Measurements from ENCODE around the gene ACBD5.
"Not testable (repeated sequence)": the region's sequence is repeated elsewhere in the genome, so short reads cannot be mapped to it uniquely, and the experiment has no call there.

ACBD5 gene

GRCh38 chr10:27237531-27237930 is 3.1 kb downstream of the ACBD5 start:
- not testable (repeated sequence) for H3K27ac ChIP-seq (ENCODE audit: low read depth, low read length); H3K9me3 ChIP-seq (ENCODE audit: insufficient read depth, low read depth, low read length); H2AFZ ChIP-seq (ENCODE audit: insufficient read depth, low read length, poor library complexity); H3K14ac ChIP-seq (ENCODE audit: low read length); H2BK120ac ChIP-seq (ENCODE audit: insufficient read depth, low read length, poor library complexity); H3K4me1 ChIP-seq (ENCODE audit: control insufficient read depth in 1 of 2, insufficient read depth in 2 of 2, low read length in 2 of 2); H2BK5ac ChIP-seq (ENCODE audit: low read depth, low read length, poor library complexity); H3K18ac ChIP-seq (ENCODE audit: low read length); H4K91ac ChIP-seq (ENCODE audit: low read depth, low read length); H4K12ac ChIP-seq (ENCODE audit: low read depth, low read length); H3K4ac ChIP-seq (ENCODE audit: low read depth, low read length); H3K23ac ChIP-seq (ENCODE audit: low read length); H4K8ac ChIP-seq (ENCODE audit: low read depth, low read length); H3K27me3 ChIP-seq (ENCODE audit: insufficient read depth, low read length); H3K4me2 ChIP-seq (ENCODE audit: low read length); H3K4me3 ChIP-seq (ENCODE audit: low read depth, low read length); H2AK5ac ChIP-seq (ENCODE audit: low read length); H3K9ac ChIP-seq (ENCODE audit: low read length); H2BK12ac ChIP-seq (ENCODE audit: low read length); DNase-seq
- Histone ChIP-seq H3K36me3 (ENCODE audit: control insufficient read depth in 1 of 2, insufficient read depth in 2 of 2, low read length in 2 of 2) (peaks cover 0 to 10% of the 10 kb centered on the region in 2 experiments), H3K79me1 (ENCODE audit: low read length) (peaks cover 18% of the 10 kb centered on the region), H3K79me2 (ENCODE audit: control insufficient read depth, insufficient read depth, low read length, poor library complexity) (peaks cover 15% of the 10 kb centered on the region)
- no CpG with 5 or more reads among the region's 8 CpGs for WGBS (ENCODE audit: extremely low coverage, insufficient coverage, insufficient read length)

DNA sequence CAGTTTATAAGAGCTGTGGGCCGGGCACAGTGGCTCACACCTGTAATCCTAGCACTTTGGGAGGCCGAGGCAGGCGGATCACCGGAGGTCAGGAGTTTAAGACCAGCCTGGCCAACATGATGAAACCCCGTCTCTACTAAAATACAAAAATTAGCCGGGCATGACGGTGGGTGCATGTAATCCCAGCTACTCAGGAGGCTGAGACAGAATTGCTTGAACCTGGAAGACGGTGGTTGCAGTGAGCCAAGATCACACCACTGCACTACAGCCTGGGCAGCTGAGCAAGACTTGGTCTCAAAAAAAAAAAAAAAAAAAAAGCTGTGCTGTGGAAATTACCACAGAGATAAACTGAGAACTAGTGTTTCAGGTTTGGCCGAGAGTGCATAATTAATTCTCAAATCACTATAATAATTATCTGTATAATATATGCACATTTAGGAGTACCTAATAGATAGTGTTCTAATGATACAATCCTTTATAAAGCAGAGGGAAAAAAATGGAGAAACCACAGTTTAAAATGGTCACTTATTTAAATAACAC is 3.9 kb downstream of the ACBD5 start:
- not testable (repeated sequence) for H3K4ac ChIP-seq (ENCODE audit: low read depth, low read length); H3K4me3 ChIP-seq (ENCODE audit: low read depth, low read length); H3K23ac ChIP-seq (ENCODE audit: low read length); H4K8ac ChIP-seq (ENCODE audit: low read depth, low read length); H2AFZ ChIP-seq (ENCODE audit: insufficient read depth, low read length, poor library complexity); H3K27ac ChIP-seq (ENCODE audit: low read depth, low read length); DNase-seq; H3K9me3 ChIP-seq (ENCODE audit: insufficient read depth, low read depth, low read length); H3K14ac ChIP-seq (ENCODE audit: low read length); H3K18ac ChIP-seq (ENCODE audit: low read length); H3K9ac ChIP-seq (ENCODE audit: low read length); H4K12ac ChIP-seq (ENCODE audit: low read depth, low read length); H2BK12ac ChIP-seq (ENCODE audit: low read length); H4K91ac ChIP-seq (ENCODE audit: low read depth, low read length); H2BK120ac ChIP-seq (ENCODE audit: insufficient read depth, low read length, poor library complexity); H2BK5ac ChIP-seq (ENCODE audit: low read depth, low read length, poor library complexity); H3K27me3 ChIP-seq (ENCODE audit: insufficient read depth, low read length); H2AK5ac ChIP-seq (ENCODE audit: low read length); H3K4me2 ChIP-seq (ENCODE audit: low read length); H3K4me1 ChIP-seq (ENCODE audit: control insufficient read depth in 1 of 2, insufficient read depth in 2 of 2, low read length in 2 of 2)
- H3K36me3 ChIP-seq (ENCODE audit: control insufficient read depth in 1 of 2, insufficient read depth in 2 of 2, low read length in 2 of 2) = peaks cover 0 to 10% of the 10 kb centered on the region in 2 experiments
- peaks cover 12% of the 10 kb centered on the region for H3K79me2 ChIP-seq (ENCODE audit: control insufficient read depth, insufficient read depth, low read length, poor library complexity)
- WGBS (ENCODE audit: extremely low coverage, insufficient coverage, insufficient read length) = no CpG with 5 or more reads among the region's 9 CpGs
- H3K79me1 ChIP-seq (ENCODE audit: low read length) = peaks cover 14% of the 10 kb centered on the region

- Histone ChIP-seq H3K36me3 (ENCODE audit: control insufficient read depth in 1 of 2, insufficient read depth in 2 of 2, low read length in 2 of 2) (peaks cover 0 to 10% of the 10 kb centered on the region in 2 experiments), H2BK12ac (ENCODE audit: low read length) (no peak overlapping the region), H4K91ac (ENCODE audit: low read depth, low read length) (no peak overlapping the region), H3K79me1 (ENCODE audit: low read length) (peaks cover 5% of the 10 kb centered on the region), H3K9me3 (ENCODE audit: insufficient read depth, low read depth, low read length) (no peaks in the 10 kb centered on the region), H3K4me1 (ENCODE audit: control insufficient read depth in 1 of 2, insufficient read depth in 2 of 2, low read length in 2 of 2) (no peaks in the 10 kb centered on the region), H2AFZ (ENCODE audit: insufficient read depth, low read length, poor library complexity) (no peak overlapping the region), H3K18ac (ENCODE audit: low read length) (no peak overlapping the region), H3K4me2 (ENCODE audit: low read length) (no peak overlapping the region), H3K79me2 (ENCODE audit: control insufficient read depth, insufficient read depth, low read length, poor library complexity) (peaks cover 5% of the 10 kb centered on the region), H3K9ac (ENCODE audit: low read length) (no peak overlapping the region), H2AK5ac (ENCODE audit: low read length) (peak overlapping the region; percentile 54), H3K23ac (ENCODE audit: low read length) (no peak overlapping the region), H3K27me3 (ENCODE audit: insufficient read depth, low read length) (no peaks in the 10 kb centered on the region), H3K4ac (ENCODE audit: low read depth, low read length) (no peak overlapping the region), H4K8ac (ENCODE audit: low read depth, low read length) (no peak overlapping the region), H3K4me3 (ENCODE audit: low read depth, low read length) (no peak overlapping the region), H3K14ac (ENCODE audit: low read length) (no peak overlapping the region), H4K12ac (ENCODE audit: low read depth, low read length) (no peak overlapping the region), H2BK120ac (ENCODE audit: insufficient read depth, low read length, poor library complexity) (no peak overlapping the region), H2BK5ac (ENCODE audit: low read depth, low read length, poor library complexity) (no peak overlapping the region), H3K27ac (ENCODE audit: low read depth, low read length) (no peak overlapping the region)
- WGBS (ENCODE audit: extremely low coverage, insufficient coverage, insufficient read length) = no CpG with 5 or more reads among the region's 1 CpG
- no peak for DNase-seq
These were observed 4.9 kb downstream of the ACBD5 start for GRCh38 chr10:27235706-27236105.

GRCh38 chr10:27230022-27230421 is 10.6 kb downstream of the ACBD5 start:
- Histone ChIP-seq H2AK5ac (ENCODE audit: low read length) (no peak overlapping the region), H3K23ac (ENCODE audit: low read length) (no peak overlapping the region), H3K27ac (ENCODE audit: low read depth, low read length) (no peak overlapping the region), H3K27me3 (ENCODE audit: insufficient read depth, low read length) (no peaks in the 10 kb centered on the region), H2AFZ (ENCODE audit: insufficient read depth, low read length, poor library complexity) (no peak overlapping the region), H3K18ac (ENCODE audit: low read length) (no peak overlapping the region), H3K9me3 (ENCODE audit: insufficient read depth, low read depth, low read length) (no peaks in the 10 kb centered on the region), H2BK12ac (ENCODE audit: low read length) (no peak overlapping the region), H3K79me1 (ENCODE audit: low read length) (no peaks in the 10 kb centered on the region), H3K4ac (ENCODE audit: low read depth, low read length) (no peak overlapping the region), H4K91ac (ENCODE audit: low read depth, low read length) (no peak overlapping the region), H3K79me2 (ENCODE audit: control insufficient read depth, insufficient read depth, low read length, poor library complexity) (no peaks in the 10 kb centered on the region), H3K9ac (ENCODE audit: low read length) (no peak overlapping the region), H3K4me2 (ENCODE audit: low read length) (no peak overlapping the region), H4K8ac (ENCODE audit: low read depth, low read length) (no peak overlapping the region), H2BK120ac (ENCODE audit: insufficient read depth, low read length, poor library complexity) (no peak overlapping the region), H3K4me3 (ENCODE audit: low read depth, low read length) (no peak overlapping the region), H3K36me3 (ENCODE audit: control insufficient read depth in 1 of 2, insufficient read depth in 2 of 2, low read length in 2 of 2) (peaks cover 5 to 9% of the 10 kb centered on the region in 2 experiments), H3K14ac (ENCODE audit: low read length) (no peak overlapping the region), H4K12ac (ENCODE audit: low read depth, low read length) (no peak overlapping the region), H3K4me1 (ENCODE audit: control insufficient read depth in 1 of 2, insufficient read depth in 2 of 2, low read length in 2 of 2) (no peaks in the 10 kb centered on the region), H2BK5ac (ENCODE audit: low read depth, low read length, poor library complexity) (no peak overlapping the region)
- WGBS (ENCODE audit: extremely low coverage, insufficient coverage, insufficient read length) = no CpG with 5 or more reads among the region's 1 CpG
- no peak for DNase-seq
